Endodermal cell (in vitro differentiated cells): ENCODE data around the gene GPC4. TPM values are rescaled to one million over a fixed set of nuclear protein-coding genes. Genes with fewer than 3 reads are reported as not detected.

Source experiments
- DNase-seq: peaks from one replicate; pipeline ENCODE4 v3.0.0-alpha.2; 2017
- H3K27ac ChIP-seq: 2 replicates; pipeline ENCODE4 v1.5.1; 2013; ENCODE audit warnings: mild to moderate bottlenecking, low read depth, low read length, moderate library complexity
- H3K27me3 ChIP-seq: 2 replicates; pipeline ENCODE4 v1.6.1; 2013; ENCODE audit warnings: mild to moderate bottlenecking, low read length, moderate library complexity; ENCODE audit not compliant: insufficient read depth, control insufficient read depth, poor library complexity, severe bottlenecking
- H3K36me3 ChIP-seq: 2 replicates; pipeline ENCODE4 v1.7.0; 2013; ENCODE audit warnings: mild to moderate bottlenecking, low read length, moderate library complexity; ENCODE audit not compliant: control insufficient read depth, insufficient read depth
- H3K4me1 ChIP-seq: one replicate; pipeline ENCODE4 v1.7.0; 2013; ENCODE audit warnings: low read length; ENCODE audit not compliant: control insufficient read depth, insufficient read depth
- H3K4me3 ChIP-seq: 2 replicates; pipeline ENCODE4 v1.5.1; 2013; ENCODE audit warnings: mild to moderate bottlenecking, low read length, moderate library complexity
- H3K9ac ChIP-seq: 2 replicates; pipeline ENCODE4 v1.6.1; 2013; ENCODE audit warnings: mild to moderate bottlenecking, low read length, moderate library complexity; ENCODE audit not compliant: poor library complexity, severe bottlenecking; ENCODE audit errors: extremely low read depth
- H3K9me3 ChIP-seq: 2 replicates; pipeline ENCODE4 v1.6.1; 2013; ENCODE audit warnings: mild to moderate bottlenecking, low read length, moderate library complexity; ENCODE audit not compliant: control insufficient read depth
- H3K27ac Mint-ChIP-seq: 2 replicates; pipeline ENCODE4 v1.8.0; 2020; ENCODE audit warnings: mixed read lengths
- H3K27me3 Mint-ChIP-seq: 2 replicates; pipeline ENCODE4 v1.8.0; 2021; ENCODE audit warnings: mild to moderate bottlenecking, mixed read lengths; ENCODE audit not compliant: insufficient read depth
- H3K36me3 Mint-ChIP-seq: 2 replicates; pipeline ENCODE4 v1.8.0; 2020; ENCODE audit warnings: low read depth, mixed read lengths
- H3K4me1 Mint-ChIP-seq: 2 replicates; pipeline ENCODE4 v1.8.0; 2020; ENCODE audit warnings: mixed read lengths
- H3K4me3 Mint-ChIP-seq: 2 replicates; pipeline ENCODE4 v1.8.0; 2020; ENCODE audit warnings: mild to moderate bottlenecking, moderate library complexity, mixed read lengths
- H3K9me3 Mint-ChIP-seq: 2 replicates; pipeline ENCODE4 v1.8.0; 2020; ENCODE audit warnings: mild to moderate bottlenecking, mixed read lengths
- WGBS, 2 experiments: methylation state at CpG; one replicate each; pipeline versions ENCODE4 v1.1.5 to v1.1.7; 2013; ENCODE audit warnings: missing lambda C conversion rate in 2 of 2, mixed read lengths in 1 of 2; ENCODE audit not compliant: insufficient coverage in 1 of 2, insufficient read length in 1 of 2; 5-methylcytosine and 5-hydroxymethylcytosine counted together
- total RNA-seq, 2 donors: library from RNA; stranded (reverse); fragmentation: NEBNext Ultra II Directional in 1 of 2; extraction: Animal tissue kit (Norgen Biotek cat#: 25700) in 1 of 2; gene quantifications; 2 replicates in 1 of 2; 3 replicates in 1 of 2; pipeline ENCODE4 v1.2.1, GENCODE V29; 2021
- TF ChIP-seq, protein P1 (sequence below): fragments of 200-600 bp; sonication (generic); conservative IDR thresholded peaks from 2 replicates; pipeline ENCODE4 v1.5.0; 2021; ENCODE audit warnings: antibody characterized with exemption, mild to moderate bottlenecking

The GPC4 gene
- total RNA-seq, 2 donors from 2014 or later = 281 to 829 TPM

DNA sequence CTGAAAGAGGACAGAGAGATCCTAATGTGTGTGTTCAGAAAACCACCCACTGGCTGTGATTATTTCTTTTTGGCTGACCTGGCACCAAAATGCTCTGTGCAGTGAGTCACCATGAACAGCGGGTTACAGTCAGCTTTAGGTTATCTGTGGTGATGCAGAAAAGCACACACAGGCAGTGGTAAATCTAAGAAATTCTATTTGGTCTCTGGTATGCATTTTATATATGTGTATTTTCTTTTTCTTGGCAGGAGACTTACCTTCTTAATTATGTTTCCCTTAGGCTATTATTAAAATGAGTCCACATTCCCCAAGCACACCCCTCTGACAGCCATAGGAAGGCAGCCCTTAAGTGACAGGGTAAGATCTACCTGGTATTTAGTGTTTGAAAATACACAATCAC, 118.0 kb downstream of the GPC4 start:
- Mint-ChIP-seq H3K4me3 (no peak overlapping the region), H3K27ac (peak overlapping the region; percentile 48), H3K9me3 (no peaks in the 10 kb centered on the region), H3K36me3 (peaks cover 69% of the 10 kb centered on the region), H3K27me3 (no peaks in the 10 kb centered on the region), H3K4me1 (peaks cover 24% of the 10 kb centered on the region)
- WGBS, 2 experiments = 100% methylated on average over 1 of the region's 1 CpG; no CpG with 5 or more reads in 1 of the 2 experiments
- no peak for DNase-seq
- Histone ChIP-seq H3K4me3 (no peak overlapping the region), H3K9me3 (no peaks in the 10 kb centered on the region), H3K27ac (no peak overlapping the region), H3K36me3 (peaks cover 66% of the 10 kb centered on the region), H3K9ac (no peak overlapping the region), H3K4me1 (no peaks in the 10 kb centered on the region), H3K27me3 (no peaks in the 10 kb centered on the region)
- TF ChIP-seq, protein P1, sequence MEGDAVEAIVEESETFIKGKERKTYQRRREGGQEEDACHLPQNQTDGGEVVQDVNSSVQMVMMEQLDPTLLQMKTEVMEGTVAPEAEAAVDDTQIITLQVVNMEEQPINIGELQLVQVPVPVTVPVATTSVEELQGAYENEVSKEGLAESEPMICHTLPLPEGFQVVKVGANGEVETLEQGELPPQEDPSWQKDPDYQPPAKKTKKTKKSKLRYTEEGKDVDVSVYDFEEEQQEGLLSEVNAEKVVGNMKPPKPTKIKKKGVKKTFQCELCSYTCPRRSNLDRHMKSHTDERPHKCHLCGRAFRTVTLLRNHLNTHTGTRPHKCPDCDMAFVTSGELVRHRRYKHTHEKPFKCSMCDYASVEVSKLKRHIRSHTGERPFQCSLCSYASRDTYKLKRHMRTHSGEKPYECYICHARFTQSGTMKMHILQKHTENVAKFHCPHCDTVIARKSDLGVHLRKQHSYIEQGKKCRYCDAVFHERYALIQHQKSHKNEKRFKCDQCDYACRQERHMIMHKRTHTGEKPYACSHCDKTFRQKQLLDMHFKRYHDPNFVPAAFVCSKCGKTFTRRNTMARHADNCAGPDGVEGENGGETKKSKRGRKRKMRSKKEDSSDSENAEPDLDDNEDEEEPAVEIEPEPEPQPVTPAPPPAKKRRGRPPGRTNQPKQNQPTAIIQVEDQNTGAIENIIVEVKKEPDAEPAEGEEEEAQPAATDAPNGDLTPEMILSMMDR = no peak

DNA sequence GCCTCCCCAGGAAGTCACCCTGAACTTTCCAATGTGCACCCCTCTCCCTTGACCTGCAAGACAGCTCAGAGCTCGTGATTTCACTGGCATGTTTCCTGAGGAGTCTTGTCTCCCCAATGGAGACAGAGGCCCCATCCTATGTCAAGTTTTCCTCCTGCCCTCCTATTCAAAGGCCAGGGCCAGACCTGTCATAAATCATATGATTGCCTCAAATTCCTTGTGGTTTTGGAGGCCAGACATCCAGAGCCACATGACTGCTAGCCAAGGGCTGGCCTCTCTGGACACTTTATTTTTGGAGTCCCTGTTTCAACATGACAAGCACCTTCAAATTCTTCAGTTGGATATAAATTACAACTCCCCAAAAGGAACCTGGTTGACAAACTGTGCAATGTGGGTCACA, 121.2 kb downstream of the GPC4 start:
- H3K4me3 ChIP-seq = no peak overlapping the region

DNA sequence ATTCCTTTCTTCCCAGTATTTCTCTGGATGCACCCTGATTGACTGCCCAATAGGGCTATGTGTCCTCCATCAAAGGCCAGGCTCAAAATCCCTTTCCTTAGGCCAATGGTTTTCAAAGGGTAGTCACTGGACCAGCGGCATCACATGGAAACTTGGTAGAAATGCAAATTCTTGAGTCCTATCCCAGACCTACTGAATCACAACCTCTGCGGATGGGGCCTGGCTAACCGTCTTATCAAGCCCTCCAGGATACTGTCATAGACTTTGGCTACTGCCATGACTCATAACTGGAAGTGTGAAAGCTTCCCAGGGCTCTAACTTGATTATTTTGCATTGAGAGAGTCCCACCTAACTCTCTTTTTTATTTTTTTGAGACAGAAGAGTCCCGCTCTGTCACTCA, 125.2 kb downstream of the GPC4 start:
- Mint-ChIP-seq H3K4me1 (no peaks in the 10 kb centered on the region), H3K9me3 (no peaks in the 10 kb centered on the region), H3K36me3 (peaks cover 2% of the 10 kb centered on the region), H3K4me3 (no peak overlapping the region), H3K27ac (no peak overlapping the region), H3K27me3 (no peaks in the 10 kb centered on the region)
- Histone ChIP-seq H3K36me3 (no peaks in the 10 kb centered on the region), H3K9me3 (no peaks in the 10 kb centered on the region), H3K4me1 (no peaks in the 10 kb centered on the region), H3K4me3 (no peak overlapping the region), H3K27me3 (no peaks in the 10 kb centered on the region), H3K9ac (no peak overlapping the region), H3K27ac (no peak overlapping the region)
- TF ChIP-seq, protein P1 = no peak
- WGBS, 2 experiments = 82 to 92% methylated on average over 3 to 4 of the region's 4 CpGs
- DNase-seq = no peak

More for the DNA sequence above, 121.2 kb downstream of the GPC4 start:
- DNase-seq = no peak
- Histone ChIP-seq H3K9ac (no peak overlapping the region), H3K27me3 (no peaks in the 10 kb centered on the region), H3K27ac (no peak overlapping the region), H3K4me1 (no peaks in the 10 kb centered on the region), H3K36me3 (peaks cover 34% of the 10 kb centered on the region), H3K9me3 (no peaks in the 10 kb centered on the region)
- peak overlapping the region; percentile 78 for H3K27ac Mint-ChIP-seq
- H3K27me3 Mint-ChIP-seq = no peaks in the 10 kb centered on the region
- TF ChIP-seq, protein P1 = no peak
- H3K36me3 Mint-ChIP-seq = peaks cover 39% of the 10 kb centered on the region
- H3K4me1 Mint-ChIP-seq = peaks cover 6% of the 10 kb centered on the region
- 94% methylated on average over 1 of the region's 1 CpG; no CpG with 5 or more reads in 1 of the 2 experiments for WGBS, 2 experiments
- no peak overlapping the region for H3K4me3 Mint-ChIP-seq
- H3K9me3 Mint-ChIP-seq = no peaks in the 10 kb centered on the region
